ENCODE measurements around the gene RGS8. TPM values are rescaled to one million over a fixed set of nuclear protein-coding genes. Genes with fewer than 3 reads are reported as not detected.

RGS8 gene
- total and polyA plus RNA-seq, 2 of the 4 experiments (the other 2 are of a cell fraction), result not detected

- Histone ChIP-seq H3K23ac (ENCODE audit: low read depth, low read length) (no peak overlapping the region), H3K14ac (replicated peaks; ENCODE audit: low read depth, low read length) (no peak overlapping the region), H3K4me3 (ENCODE audit: insufficient read depth, low read depth, low read length) (no peak overlapping the region), H2AFZ (replicated peaks; ENCODE audit: low read length, poor library complexity) (no peak overlapping the region), H3K9me1 (ENCODE audit: insufficient read depth, low read length) (no peaks in the 10 kb centered on the region), H4K91ac (ENCODE audit: insufficient read depth, low read depth, low read length) (no peak overlapping the region), H3K9me3 (ENCODE audit: control insufficient read depth, insufficient read depth, low read length) (no peaks in the 10 kb centered on the region), H4K20me1 (ENCODE audit: insufficient read depth, low read length) (no peaks in the 10 kb centered on the region), H4K5ac (ENCODE audit: low read depth, low read length) (no peak overlapping the region), H4K8ac (ENCODE audit: low read depth in 2 of 2, low read length in 2 of 2) (no peak overlapping the region), H3K27me3 (ENCODE audit: control insufficient read depth, insufficient read depth, low read length) (peaks cover 17% of the 10 kb centered on the region), H2AK9ac (replicated peaks; ENCODE audit: low read depth, low read length, poor library complexity) (no peak overlapping the region), H2BK20ac (ENCODE audit: low read depth, low read length) (no peak overlapping the region), H2BK120ac (ENCODE audit: low read depth, low read length) (no peak overlapping the region), H2BK15ac (ENCODE audit: low read depth, low read length) (no peak overlapping the region), H3K18ac (ENCODE audit: low read depth, low read length) (no peak overlapping the region), H3K4me2 (ENCODE audit: low read depth, low read length) (no peak overlapping the region), H3K4me1 (ENCODE audit: control insufficient read depth, insufficient read depth, low read length) (no peaks in the 10 kb centered on the region), H3K79me1 (ENCODE audit: low read depth in 1 of 2, low read length in 2 of 2) (no peaks in the 10 kb centered on the region), H3K27ac (ENCODE audit: insufficient read depth, low read length) (no peak overlapping the region), H2AK5ac (ENCODE audit: low read depth, low read length) (no peak overlapping the region), H3K36me3 (ENCODE audit: control insufficient read depth, insufficient read depth, low read length) (no peaks in the 10 kb centered on the region), H3K9ac (ENCODE audit: low read depth, low read length) (no peak overlapping the region), H3K56ac (ENCODE audit: extremely low read depth, insufficient read depth, low read length) (no peak overlapping the region), H3K4ac (ENCODE audit: low read depth, low read length) (no peak overlapping the region), H2BK5ac (ENCODE audit: low read depth, low read length, poor library complexity, severe bottlenecking) (no peak overlapping the region)
- no peak for DNase-seq
- POLR2A ChIA-PET (ENCODE audit: unreplicated experiment), result no interaction called here
- WGBS, 2 experiments (ENCODE audit: extremely low coverage in 2 of 2, insufficient read length in 1 of 2), result no CpG with 5 or more reads among the region's 1 CpG
- TF ChIP-seq RFX5 (IDR thresholded peaks at IDR 0.05; ENCODE audit: low read depth, low read length) (no peak), USF2 (IDR thresholded peaks at IDR 0.05; ENCODE audit: low read depth, low read length) (no peak), CTCF (conservative IDR thresholded peaks at IDR 0.05; ENCODE audit: low read depth, low read length) (no peak), MAFK (IDR thresholded peaks at IDR 0.05; ENCODE audit: low read depth, low read length) (no peak)
- BruUV-seq (replicated peaks), result no TSS peak
- intact Hi-C loops (cut with micrococcal nuclease) (no loop called here), dilution Hi-C loops (cut with HindIII; ENCODE audit: low sequenced_read_pairs, unreplicated experiment) (no loop called here), in situ Hi-C loops (cut with MboI; ENCODE audit: low sequenced_read_pairs) (no loop called here)
- no peak for ATAC-seq (ENCODE audit: low read depth)
- CTCF ChIA-PET, result no interaction called here
Measured at GRCh38 chr1:182639330-182639729, 45.1 kb downstream of the RGS8 start.

Measured in IMR-90 (cell line).